OCI-LY3 (cell line): ENCODE measurements around the gene PROK1.

ENCODE experiments used
- EZH2phosphoT487 ChIP-seq: fragments of 200-600 bp; shearing (Covaris generic); IDR thresholded peaks from 2 replicates; pipeline ENCODE4 v1.6.1; 2018; ENCODE audit warnings: antibody characterized with exemption, mixed run types, low read depth
- TF ChIP-seq, protein P1 (sequence below): fragments of 200-600, 300-600 bp; sonication (generic); IDR thresholded peaks from 2 replicates; pipeline ENCODE4 v1.5.1; 2014; ENCODE audit warnings: antibody characterized with exemption, low read length, low read depth

DNA sequence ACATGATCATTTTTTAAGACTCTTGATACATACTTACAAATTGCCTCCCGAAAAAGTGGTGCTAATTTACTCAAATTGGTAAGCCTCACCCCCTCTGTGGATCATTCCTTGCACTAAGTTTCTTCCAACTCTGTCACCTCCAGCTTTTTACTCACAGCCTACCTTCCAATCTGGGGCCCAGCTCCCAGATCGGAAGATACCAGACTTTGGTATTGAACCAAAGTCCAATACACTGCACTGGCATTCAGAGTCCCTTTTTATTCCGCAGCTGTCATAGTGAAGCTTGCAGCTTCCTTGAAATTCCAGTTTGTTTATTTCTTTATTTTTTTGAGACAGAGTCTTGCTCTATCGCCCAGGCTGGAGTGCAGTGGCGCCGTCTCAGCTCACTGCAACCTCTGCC, 41.6 kb upstream of the PROK1 start:
- TF ChIP-seq, protein P1, sequence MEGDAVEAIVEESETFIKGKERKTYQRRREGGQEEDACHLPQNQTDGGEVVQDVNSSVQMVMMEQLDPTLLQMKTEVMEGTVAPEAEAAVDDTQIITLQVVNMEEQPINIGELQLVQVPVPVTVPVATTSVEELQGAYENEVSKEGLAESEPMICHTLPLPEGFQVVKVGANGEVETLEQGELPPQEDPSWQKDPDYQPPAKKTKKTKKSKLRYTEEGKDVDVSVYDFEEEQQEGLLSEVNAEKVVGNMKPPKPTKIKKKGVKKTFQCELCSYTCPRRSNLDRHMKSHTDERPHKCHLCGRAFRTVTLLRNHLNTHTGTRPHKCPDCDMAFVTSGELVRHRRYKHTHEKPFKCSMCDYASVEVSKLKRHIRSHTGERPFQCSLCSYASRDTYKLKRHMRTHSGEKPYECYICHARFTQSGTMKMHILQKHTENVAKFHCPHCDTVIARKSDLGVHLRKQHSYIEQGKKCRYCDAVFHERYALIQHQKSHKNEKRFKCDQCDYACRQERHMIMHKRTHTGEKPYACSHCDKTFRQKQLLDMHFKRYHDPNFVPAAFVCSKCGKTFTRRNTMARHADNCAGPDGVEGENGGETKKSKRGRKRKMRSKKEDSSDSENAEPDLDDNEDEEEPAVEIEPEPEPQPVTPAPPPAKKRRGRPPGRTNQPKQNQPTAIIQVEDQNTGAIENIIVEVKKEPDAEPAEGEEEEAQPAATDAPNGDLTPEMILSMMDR, result no peak
- TF ChIP-seq EZH2phosphoT487, result no peak
